OCI-M2 (cell line): ENCODE results near the gene PRKAG2.

Experiments used
- DNase-seq: peaks from one replicate; lab custom pipeline; 2025; ENCODE audit not compliant: unreplicated experiment; lab: John Stamatoyannopoulos, UW

Gene PRKAG2

DNA sequence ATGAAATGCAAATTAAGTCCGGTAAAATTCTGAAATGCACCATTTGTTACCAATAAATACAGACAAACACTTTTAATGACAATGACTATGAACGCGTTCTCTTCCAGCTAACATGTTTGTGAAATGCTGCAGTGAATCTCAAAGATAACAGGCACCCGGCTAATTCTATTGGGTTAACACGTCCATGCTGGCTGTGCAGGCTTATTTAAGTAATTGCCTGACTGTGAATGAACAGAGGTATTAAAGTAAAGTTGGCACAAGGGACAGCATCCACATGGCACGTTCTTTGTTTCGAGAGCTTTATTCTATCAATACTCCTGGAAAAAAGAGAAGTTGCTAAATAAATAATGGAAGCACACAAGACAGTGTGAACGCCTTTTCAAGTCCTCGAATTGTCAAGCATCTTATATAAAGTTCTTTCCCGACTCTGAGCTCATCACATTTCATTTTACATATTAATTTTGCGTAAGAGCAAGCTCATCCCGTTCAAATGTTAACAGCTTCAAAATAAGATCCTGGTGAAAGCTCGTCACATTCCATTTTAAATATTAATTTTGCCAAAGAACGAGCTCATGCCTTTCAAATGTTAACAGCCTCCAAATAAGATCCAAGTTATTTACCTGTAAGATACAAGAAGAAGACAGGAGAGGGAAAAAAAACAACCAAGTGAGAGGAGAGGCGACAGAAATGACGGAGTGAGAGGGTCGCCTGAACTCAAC is 245.9 kb downstream of the PRKAG2 start:
- no peak for DNase-seq

- DNase-seq = no peak
Observed at GRCh38 chr7:151630358-151630757, 246.6 kb downstream of the PRKAG2 start.

- no peak for DNase-seq
Observed at GRCh38 chr7:151629713-151630272, 247.1 kb downstream of the PRKAG2 start.

DNA sequence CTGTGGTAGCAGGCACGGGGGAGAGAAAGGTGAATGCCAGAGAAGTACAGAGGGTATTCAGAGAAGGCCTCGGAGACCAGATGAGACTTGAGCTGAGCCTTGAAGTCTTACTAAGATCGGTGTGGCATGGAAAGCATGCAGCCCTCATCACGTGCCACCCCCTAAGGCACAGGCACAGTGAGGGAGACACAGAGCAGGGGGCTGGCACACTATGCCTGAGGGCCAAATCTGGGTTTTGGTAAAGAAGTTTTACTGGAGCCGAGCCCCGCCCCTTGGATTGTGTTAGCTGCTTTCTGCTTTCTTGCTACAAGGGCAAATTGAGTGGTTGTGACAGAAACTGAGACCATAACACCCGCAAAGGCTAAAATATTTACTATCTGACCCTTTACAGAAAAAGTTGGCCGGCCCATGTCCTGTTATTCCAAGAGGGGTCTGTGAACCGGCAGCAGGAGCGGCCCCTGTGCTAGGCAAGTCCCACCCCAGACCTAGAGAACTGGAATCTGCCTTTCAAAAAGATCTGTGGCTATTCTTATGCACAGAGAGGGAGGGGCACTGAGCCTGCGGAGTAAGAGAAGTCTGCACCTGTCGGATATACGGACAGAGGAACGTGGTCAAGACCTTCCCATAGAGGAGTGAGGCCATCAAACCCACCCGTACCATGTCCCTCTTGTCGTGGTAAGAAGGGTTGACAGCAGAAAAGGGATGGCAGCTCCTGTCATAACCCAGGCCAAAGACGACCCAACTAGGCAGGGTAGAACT is 247.9 kb downstream of the PRKAG2 start:
- no peak for DNase-seq

DNA sequence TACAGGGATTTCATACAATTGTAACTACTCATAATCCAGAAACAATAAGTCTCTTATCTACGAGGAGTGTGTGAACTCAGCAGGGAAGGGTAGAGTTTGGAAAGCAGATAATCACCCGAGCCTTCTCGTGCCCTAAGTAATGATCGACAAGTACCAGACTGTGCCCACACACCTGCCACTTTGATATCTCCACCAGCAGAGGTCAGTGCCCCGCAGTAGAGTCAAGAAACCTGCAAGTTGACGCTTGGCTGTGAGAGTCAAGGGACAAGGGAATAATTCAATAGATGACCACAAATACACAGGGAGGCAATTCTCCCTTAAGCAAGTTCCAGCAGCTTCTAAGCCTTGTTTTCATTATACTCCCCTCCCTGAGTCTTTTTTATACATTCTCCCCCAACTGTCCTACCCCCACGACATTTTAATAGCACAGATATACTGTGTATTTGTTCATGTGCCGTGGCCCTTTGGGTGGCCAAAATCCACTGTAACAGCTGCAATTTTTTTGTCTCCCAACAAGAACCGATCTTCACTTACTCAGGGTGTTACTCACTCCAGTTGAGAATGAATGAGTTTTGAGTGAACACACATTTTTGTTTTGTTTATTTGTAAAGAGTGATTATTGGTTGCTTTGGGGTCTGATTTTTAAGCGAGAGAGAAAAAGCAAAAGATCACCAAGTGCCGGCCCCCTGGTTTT is 250.3 kb downstream of the PRKAG2 start:
- no peak for DNase-seq

- no peak for DNase-seq
Observed at GRCh38 chr7:151625606-151626005, 251.3 kb downstream of the PRKAG2 start.

- DNase-seq = no peak
Observed at GRCh38 chr7:151624246-151624928, 252.5 kb downstream of the PRKAG2 start.

GRCh38 chr7:151623766-151624165 is 253.1 kb downstream of the PRKAG2 start:
- DNase-seq = no peak

- no peak for DNase-seq
Observed at GRCh38 chr7:151621961-151622360, 255.0 kb downstream of the PRKAG2 start.

DNA sequence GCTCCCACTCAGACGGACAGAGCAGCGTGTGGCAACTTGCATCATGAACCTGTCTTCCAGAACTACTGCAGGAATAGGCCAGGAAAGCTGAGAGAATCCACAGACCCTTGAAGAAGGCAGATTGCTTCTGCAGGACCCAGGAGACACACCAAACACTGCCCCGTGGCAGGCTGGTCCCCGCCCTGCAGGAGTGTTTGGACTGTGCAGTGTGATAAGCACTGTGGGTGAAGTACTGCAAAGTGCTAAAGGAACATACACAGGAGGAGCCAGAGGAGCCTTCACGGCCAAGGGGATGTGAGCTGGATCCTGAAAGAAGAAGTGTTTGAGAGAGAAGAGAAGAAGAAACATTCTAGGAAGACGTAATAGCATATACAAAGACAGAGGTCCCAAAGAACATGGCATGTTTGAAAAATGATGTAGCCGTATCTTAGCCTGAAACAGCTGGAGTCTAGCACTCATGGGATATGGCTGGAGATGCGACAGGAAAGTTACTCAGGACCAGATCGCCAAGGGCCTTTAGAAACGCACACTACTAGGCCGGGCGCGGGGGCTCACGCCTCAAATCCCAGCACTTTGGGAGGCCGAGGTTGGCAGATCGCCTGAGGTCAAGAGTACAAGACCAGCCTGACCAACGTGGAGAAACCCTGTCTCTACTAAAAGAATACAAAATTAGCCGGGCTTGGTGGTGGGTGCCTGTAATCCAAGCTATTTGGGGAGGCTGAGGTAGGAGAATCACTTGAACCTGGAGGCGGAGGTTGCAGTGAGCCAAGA is 260.3 kb downstream of the PRKAG2 start:
- DNase-seq = no peak

GRCh38 chr7:151615784-151616183 is 261.1 kb downstream of the PRKAG2 start:
- DNase-seq = no peak

GRCh38 chr7:151615058-151615457 is 261.9 kb downstream of the PRKAG2 start:
- no peak for DNase-seq

GRCh38 chr7:151614019-151614418 is 262.9 kb downstream of the PRKAG2 start:
- no peak for DNase-seq

- no peak for DNase-seq
Observed at GRCh38 chr7:151611878-151612277, 265.0 kb downstream of the PRKAG2 start.

- DNase-seq = no peak
Observed at GRCh38 chr7:151611041-151611440, 265.9 kb downstream of the PRKAG2 start.

GRCh38 chr7:151608031-151608551 is 268.8 kb downstream of the PRKAG2 start:
- no peak for DNase-seq

GRCh38 chr7:151607464-151607867 is 269.4 kb downstream of the PRKAG2 start:
- no peak for DNase-seq

GRCh38 chr7:151603951-151604350 is 273.0 kb downstream of the PRKAG2 start:
- no peak for DNase-seq

DNA sequence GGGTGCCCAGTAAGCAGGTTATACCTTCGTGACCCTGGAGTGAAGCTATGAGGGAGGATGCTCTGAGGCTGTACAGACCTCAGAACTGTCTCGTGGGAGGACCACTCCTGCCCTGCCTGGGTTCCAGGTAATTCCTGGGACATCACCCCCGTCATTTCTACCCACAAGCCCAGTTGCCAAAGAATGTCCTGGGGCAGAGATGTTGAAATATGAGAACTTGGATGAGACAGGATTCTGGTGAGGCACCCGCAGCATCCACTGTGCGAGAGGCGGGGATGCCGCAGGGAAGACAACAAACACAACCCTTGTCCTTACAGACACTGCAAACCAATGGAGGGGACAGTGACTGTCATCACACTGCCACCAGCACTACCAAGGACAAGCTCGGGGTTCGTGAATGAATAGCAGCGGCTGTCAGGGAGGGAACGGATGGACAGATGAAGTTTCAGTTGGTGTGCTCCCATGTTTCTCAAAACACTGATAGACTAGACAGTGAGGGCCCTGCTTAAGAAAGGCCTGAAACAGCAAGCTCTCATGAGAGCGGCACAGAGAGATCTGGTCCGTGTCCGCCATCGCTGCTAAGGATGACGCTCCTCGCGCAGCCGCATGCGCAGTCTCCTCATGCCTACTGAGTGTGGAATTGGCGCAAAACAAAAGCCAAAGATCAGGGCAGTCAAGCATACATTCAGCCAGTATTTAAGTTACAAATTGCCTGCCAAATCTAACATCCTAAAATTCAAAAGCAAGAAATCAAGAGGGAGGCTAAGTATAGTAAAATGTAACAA is 275.2 kb downstream of the PRKAG2 start:
- no peak for DNase-seq
